K562 (cell line): ENCODE data around the gene HELZ2. TPM values are rescaled to one million over a fixed set of nuclear protein-coding genes. Genes with fewer than 3 reads are reported as not detected.

Source experiments
- BRCA1 ChIP-seq, 2 experiments: fragments of 450-650 bp in 1 of 2; sonication (generic) in 1 of 2; formaldehyde crosslinking in 1 of 2; IDR thresholded peaks; 2 replicates each; pipeline versions ENCODE4 v1.5.0 to v1.6.1; 2017 to 2020; ENCODE audit warnings: mild to moderate bottlenecking in 1 of 2, missing genetic modification reagents in 1 of 2
- E2F3 ChIP-seq: fragments of 250-450 bp; sonication (Bioruptor Pico); IDR thresholded peaks from 2 replicates; pipeline ENCODE4 v1.4.0; 2020; ENCODE audit warnings: mild to moderate bottlenecking
- ELF4 ChIP-seq: fragments of 450-650 bp; formaldehyde crosslinking; IDR thresholded peaks from 2 replicates; pipeline ENCODE4 v1.4.0; 2022; ENCODE audit warnings: missing genetic modification characterization
- ETV6 ChIP-seq, 3 experiments: fragments of 150-350 bp in 1 of 3; sonication (generic) in 1 of 3; formaldehyde crosslinking in 1 of 3; IDR thresholded peaks; 2 replicates each; pipeline versions ENCODE4 v1.6.1 to v1.8.0; 2014 to 2022; ENCODE audit warnings: borderline replicate concordance in 2 of 3, low read depth in 2 of 3, antibody characterized with exemption in 1 of 3, low read length in 1 of 3, mild to moderate bottlenecking in 1 of 3, missing genetic modification reagents in 1 of 3
- GATA2 ChIP-seq: sonication (generic); formaldehyde crosslinking; IDR thresholded peaks from 2 replicates; pipeline ENCODE4 v1.4.0; 2020; ENCODE audit warnings: mild to moderate bottlenecking, missing genetic modification reagents
- MAFF ChIP-seq: IDR thresholded peaks from 2 replicates; pipeline ENCODE4 v1.6.1; 2012; ENCODE audit warnings: low read length, improper control_type of control experiment
- MEIS2 ChIP-seq: fragments of 450-650 bp; IDR thresholded peaks from 2 replicates; pipeline ENCODE4 v1.6.1; 2014; ENCODE audit warnings: mild to moderate bottlenecking; ENCODE audit not compliant: partially characterized antibody
- PHB ChIP-seq: fragments of 250-450 bp; sonication (Bioruptor Pico); IDR thresholded peaks from 2 replicates; pipeline ENCODE4 v1.5.0; 2021
- PHB2 ChIP-seq: fragments of 450-650 bp; IDR thresholded peaks from 2 replicates; pipeline ENCODE4 v1.6.1; 2017; ENCODE audit warnings: low read depth
- PHF20 ChIP-seq: fragments of 450-650 bp; IDR thresholded peaks from 2 replicates; pipeline ENCODE4 v1.6.1; 2018; ENCODE audit not compliant: partially characterized antibody
- POLR2H ChIP-seq: IDR thresholded peaks from 2 replicates; pipeline ENCODE4 v1.6.1; 2016; ENCODE audit warnings: missing genetic modification characterization, low read depth, mild to moderate bottlenecking, control low read depth, missing compliant biosample characterization, moderate library complexity
- RBM34 ChIP-seq: fragments of 200-400 bp; formaldehyde crosslinking; IDR thresholded peaks from 2 replicates; pipeline ENCODE4 v1.6.1; 2018; ENCODE audit warnings: low read length, borderline replicate concordance; ENCODE audit not compliant: insufficient read depth
- SPI1 ChIP-seq: IDR thresholded peaks from 2 replicates; pipeline ENCODE4 v1.6.1; 2011; ENCODE audit warnings: low read depth, low read length, control low read depth, borderline replicate concordance
- SRSF3 ChIP-seq: fragments of 200-400 bp; formaldehyde crosslinking; IDR thresholded peaks from 2 replicates; pipeline ENCODE4 v1.6.1; 2016; ENCODE audit warnings: mild to moderate bottlenecking, low read length, moderate library complexity; ENCODE audit not compliant: insufficient read depth
- TCFL5 ChIP-seq: fragments of 250-450 bp; sonication (Bioruptor Pico); conservative IDR thresholded peaks from 2 replicates; pipeline ENCODE4 v1.6.1; 2021; ENCODE audit warnings: mild to moderate bottlenecking, moderate library complexity, matching md5 sums
- TGIF2 ChIP-seq: sonication (generic); formaldehyde crosslinking; IDR thresholded peaks from 2 replicates; pipeline ENCODE4 v1.8.1; 2022; ENCODE audit warnings: mild to moderate bottlenecking, missing genetic modification reagents, moderate library complexity
- ZNF316 ChIP-seq: fragments of 450-650 bp; IDR thresholded peaks from 2 replicates; pipeline ENCODE4 v1.6.1; 2016
- ZNF347 ChIP-seq: fragments of 450-650 bp; formaldehyde crosslinking; IDR thresholded peaks from 2 replicates; pipeline ENCODE4 v1.4.0; 2020; ENCODE audit warnings: low read depth, mild to moderate bottlenecking, moderate library complexity
- ZSCAN32 ChIP-seq: fragments of 450-650 bp; formaldehyde crosslinking; IDR thresholded peaks from 2 replicates; pipeline ENCODE4 v1.4.0; 2020; ENCODE audit warnings: mild to moderate bottlenecking, moderate library complexity
- polyA plus RNA-seq, 8 experiments: library from polyadenylated mRNA; depleted of rRNA in 4 of 8; stranded (reverse) in 5 of 8; unstranded in 3 of 8; fragments of >200 nt; fragmentation: Nextera tagmentation in 2 of 8; fragmentation: Illumina TruSeq in 1 of 8; extraction: Ambion mirVana in 2 of 8; extraction: Trizol in 1 of 8; gene quantifications; 2 replicates each; pipeline versions ENCODE4 v1.2.1 to v1.2.3, GENCODE V29; 2011 to 2014; ENCODE audit warnings: inconsistent platforms in 1 of 8, missing spikeins in 1 of 8
- total RNA-seq, 7 experiments: library from RNA; depleted of rRNA in 6 of 7; stranded (reverse); fragments of >200 nt in 6 of 7; fragmentation: Illumina TruSeq in 2 of 7; extraction: Trizol in 2 of 7; gene quantifications; 2 replicates each; pipeline versions ENCODE4 v1.2.1 to v1.2.3, GENCODE V29; 2011 to 2021; ENCODE audit warnings: low replicate concordance in 1 of 7
- TF ChIP-seq, protein P1 (sequence below): fragments of 450-650 bp; conservative IDR thresholded peaks from 2 replicates; pipeline ENCODE4 v1.6.1; 2016; ENCODE audit warnings: missing genetic modification characterization, low read depth, mild to moderate bottlenecking, missing compliant biosample characterization, moderate library complexity
- TF ChIP-seq, protein P2 (sequence below): fragments of 250-450 bp; sonication (Bioruptor Pico); IDR thresholded peaks from 2 replicates; pipeline ENCODE4 v1.8.0; 2021; ENCODE audit warnings: mild to moderate bottlenecking, moderate library complexity
- TF ChIP-seq, protein P3 (sequence below): fragments of 450-650 bp; formaldehyde crosslinking; IDR thresholded peaks from 2 replicates; pipeline ENCODE4 v1.4.0; 2022; ENCODE audit warnings: mild to moderate bottlenecking, moderate library complexity
- TF ChIP-seq, protein P4 (sequence below): sonication (generic); formaldehyde crosslinking; IDR thresholded peaks from 2 replicates; pipeline ENCODE4 v1.9.0; 2022; ENCODE audit warnings: mild to moderate bottlenecking, missing genetic modification reagents
- TF ChIP-seq, protein P5 (sequence below): fragments of 450-650 bp; formaldehyde crosslinking; IDR thresholded peaks from 2 replicates; pipeline ENCODE4 v1.4.0; 2020; ENCODE audit warnings: mild to moderate bottlenecking, mixed read lengths

Gene HELZ2
- total and polyA plus RNA-seq, 9 of the 15 experiments (the other 6 are each of a cell fraction or from before 2014, with no cell fraction given), result 0.03 to 7.8 (median 2.9) TPM; not detected in 1

DNA sequence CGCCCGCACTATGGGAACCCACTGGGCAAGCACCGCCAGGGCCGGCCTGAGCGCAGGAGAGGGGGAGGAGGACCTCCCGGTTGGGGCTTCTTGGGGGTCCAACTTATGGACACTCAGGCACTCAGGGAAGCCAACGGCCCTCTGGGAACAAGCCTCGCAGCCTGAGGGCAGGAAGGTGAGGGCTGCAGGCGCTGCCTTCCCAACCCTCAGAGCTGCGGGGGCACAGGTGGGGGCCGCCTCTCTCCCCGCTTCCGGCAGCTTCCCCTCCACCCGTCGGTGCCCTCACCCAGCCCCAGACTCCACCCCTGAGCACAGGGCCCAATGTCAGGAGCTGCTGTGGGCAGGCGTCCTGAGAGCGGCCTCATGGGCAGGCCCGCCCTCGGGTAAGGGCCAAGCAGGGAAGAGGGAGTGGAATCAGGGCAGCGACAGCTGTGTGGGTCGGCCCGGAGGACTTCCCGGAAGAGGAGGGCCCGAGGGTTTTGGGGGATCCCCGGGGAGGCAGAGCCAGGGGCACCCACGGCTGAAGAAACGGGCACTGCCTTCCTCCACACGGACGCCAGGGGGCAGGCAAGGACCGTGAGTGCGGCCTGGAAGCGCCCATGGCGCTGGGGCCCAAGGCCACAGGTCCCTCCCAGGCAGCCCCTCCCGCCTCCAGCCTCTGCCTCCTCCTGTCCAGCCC lies 36.4 kb downstream of the HELZ2 start (continued):
- no peak for TF ChIP-seq BRCA1 (IDR thresholded peaks at IDR 0.05)
- TF ChIP-seq BRCA1 (CRISPR knock-in tag; IDR thresholded peaks at IDR 0.05), result 0 out of 2 replicates have a peak, but pooled peaks have one; percentile 86
- TF ChIP-seq RBM34, result no peak
- TF ChIP-seq, protein P1, sequence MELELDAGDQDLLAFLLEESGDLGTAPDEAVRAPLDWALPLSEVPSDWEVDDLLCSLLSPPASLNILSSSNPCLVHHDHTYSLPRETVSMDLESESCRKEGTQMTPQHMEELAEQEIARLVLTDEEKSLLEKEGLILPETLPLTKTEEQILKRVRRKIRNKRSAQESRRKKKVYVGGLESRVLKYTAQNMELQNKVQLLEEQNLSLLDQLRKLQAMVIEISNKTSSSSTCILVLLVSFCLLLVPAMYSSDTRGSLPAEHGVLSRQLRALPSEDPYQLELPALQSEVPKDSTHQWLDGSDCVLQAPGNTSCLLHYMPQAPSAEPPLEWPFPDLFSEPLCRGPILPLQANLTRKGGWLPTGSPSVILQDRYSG (tag), result no peak
- no peak for TF ChIP-seq ZSCAN32
- TF ChIP-seq PHB2, result no peak
- TF ChIP-seq, protein P2, sequence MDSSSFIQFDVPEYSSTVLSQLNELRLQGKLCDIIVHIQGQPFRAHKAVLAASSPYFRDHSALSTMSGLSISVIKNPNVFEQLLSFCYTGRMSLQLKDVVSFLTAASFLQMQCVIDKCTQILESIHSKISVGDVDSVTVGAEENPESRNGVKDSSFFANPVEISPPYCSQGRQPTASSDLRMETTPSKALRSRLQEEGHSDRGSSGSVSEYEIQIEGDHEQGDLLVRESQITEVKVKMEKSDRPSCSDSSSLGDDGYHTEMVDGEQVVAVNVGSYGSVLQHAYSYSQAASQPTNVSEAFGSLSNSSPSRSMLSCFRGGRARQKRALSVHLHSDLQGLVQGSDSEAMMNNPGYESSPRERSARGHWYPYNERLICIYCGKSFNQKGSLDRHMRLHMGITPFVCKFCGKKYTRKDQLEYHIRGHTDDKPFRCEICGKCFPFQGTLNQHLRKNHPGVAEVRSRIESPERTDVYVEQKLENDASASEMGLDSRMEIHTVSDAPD, result no peak
- no peak for TF ChIP-seq ETV6 (IDR thresholded peaks at IDR 0.05; ENCODE audit: borderline replicate concordance in 1 of 2, low read depth in 2 of 2, low read length in 1 of 2)
- no peak for TF ChIP-seq ETV6 (CRISPR knock-in tag; IDR thresholded peaks at IDR 0.05; ENCODE audit: borderline replicate concordance)
- TF ChIP-seq TCFL5, result no peak
- no peak for TF ChIP-seq POLR2H (tag)
- TF ChIP-seq SRSF3, result no peak
- TF ChIP-seq MEIS2, result no peak
- no peak for TF ChIP-seq MAFF
- TF ChIP-seq, protein P3, sequence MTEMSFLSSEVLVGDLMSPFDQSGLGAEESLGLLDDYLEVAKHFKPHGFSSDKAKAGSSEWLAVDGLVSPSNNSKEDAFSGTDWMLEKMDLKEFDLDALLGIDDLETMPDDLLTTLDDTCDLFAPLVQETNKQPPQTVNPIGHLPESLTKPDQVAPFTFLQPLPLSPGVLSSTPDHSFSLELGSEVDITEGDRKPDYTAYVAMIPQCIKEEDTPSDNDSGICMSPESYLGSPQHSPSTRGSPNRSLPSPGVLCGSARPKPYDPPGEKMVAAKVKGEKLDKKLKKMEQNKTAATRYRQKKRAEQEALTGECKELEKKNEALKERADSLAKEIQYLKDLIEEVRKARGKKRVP (CRISPR knock-in tag), result no peak
- TF ChIP-seq ZNF347 (CRISPR knock-in tag), result no peak
- TF ChIP-seq ELF4, result no peak
- TF ChIP-seq SPI1, result no peak
- TF ChIP-seq, protein P4, sequence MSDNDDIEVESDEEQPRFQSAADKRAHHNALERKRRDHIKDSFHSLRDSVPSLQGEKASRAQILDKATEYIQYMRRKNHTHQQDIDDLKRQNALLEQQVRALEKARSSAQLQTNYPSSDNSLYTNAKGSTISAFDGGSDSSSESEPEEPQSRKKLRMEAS, result peak; percentile 29
- TF ChIP-seq TGIF2 (CRISPR knock-in tag), result no peak
- TF ChIP-seq ZNF316, result no peak
- TF ChIP-seq PHF20, result no peak
- no peak for TF ChIP-seq E2F3
- no peak for TF ChIP-seq GATA2 (CRISPR knock-in tag)
- TF ChIP-seq, protein P5, sequence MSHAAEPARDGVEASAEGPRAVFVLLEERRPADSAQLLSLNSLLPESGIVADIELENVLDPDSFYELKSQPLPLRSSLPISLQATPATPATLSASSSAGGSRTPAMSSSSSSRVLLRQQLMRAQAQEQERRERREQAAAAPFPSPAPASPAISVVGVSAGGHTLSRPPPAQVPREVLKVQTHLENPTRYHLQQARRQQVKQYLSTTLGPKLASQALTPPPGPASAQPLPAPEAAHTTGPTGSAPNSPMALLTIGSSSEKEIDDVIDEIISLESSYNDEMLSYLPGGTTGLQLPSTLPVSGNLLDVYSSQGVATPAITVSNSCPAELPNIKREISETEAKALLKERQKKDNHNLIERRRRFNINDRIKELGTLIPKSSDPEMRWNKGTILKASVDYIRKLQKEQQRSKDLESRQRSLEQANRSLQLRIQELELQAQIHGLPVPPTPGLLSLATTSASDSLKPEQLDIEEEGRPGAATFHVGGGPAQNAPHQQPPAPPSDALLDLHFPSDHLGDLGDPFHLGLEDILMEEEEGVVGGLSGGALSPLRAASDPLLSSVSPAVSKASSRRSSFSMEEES (CRISPR knock-in tag), result no peak
- no peak for TF ChIP-seq PHB
